HG03095 (cell line): ENCODE results near the gene BMPER.

Experiments
- ATAC-seq: cut with Tn5 transposase; IDR thresholded peaks from one replicate; pipeline ENCODE4 v1.9.1; 2021; ENCODE audit warnings: moderate library complexity; ENCODE audit not compliant: unreplicated experiment

BMPER gene

DNA sequence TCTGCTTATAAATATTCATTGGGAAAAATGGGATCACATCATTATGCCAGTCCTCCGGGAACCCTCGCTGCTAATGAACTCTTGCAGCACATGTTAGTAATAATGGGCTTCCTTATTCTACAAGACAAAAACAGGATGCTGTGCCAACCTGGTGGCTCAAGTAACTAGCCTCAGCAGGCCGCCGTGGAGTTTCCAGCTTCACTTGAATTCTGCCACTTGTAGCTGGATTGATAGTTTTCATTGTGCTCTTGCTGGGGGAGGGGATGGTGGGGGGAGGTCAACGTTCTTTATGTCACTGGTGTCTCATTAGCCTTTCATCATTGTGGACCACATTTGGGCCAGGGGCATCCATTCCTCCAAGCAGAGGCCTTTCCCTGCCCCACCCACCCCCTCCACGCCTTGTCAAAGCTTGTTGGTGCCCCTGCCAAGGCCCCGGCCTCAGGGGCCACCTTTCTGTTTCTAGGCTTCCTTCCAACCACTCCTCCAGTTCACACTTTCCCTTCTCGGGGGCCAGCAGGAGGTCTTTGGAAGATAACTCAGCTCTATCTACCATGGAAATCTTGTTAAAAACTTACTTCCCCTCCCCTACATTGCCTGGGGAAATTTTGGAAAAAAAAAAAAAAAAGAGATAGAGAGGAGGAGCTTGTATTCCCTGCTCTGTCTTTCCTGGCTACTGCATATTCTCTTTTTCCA is 153.9 kb downstream of the BMPER start:
- ATAC-seq, result no peak

- no peak for ATAC-seq
Measured at GRCh38 chr7:34060196-34060947, 155.0 kb downstream of the BMPER start.

DNA sequence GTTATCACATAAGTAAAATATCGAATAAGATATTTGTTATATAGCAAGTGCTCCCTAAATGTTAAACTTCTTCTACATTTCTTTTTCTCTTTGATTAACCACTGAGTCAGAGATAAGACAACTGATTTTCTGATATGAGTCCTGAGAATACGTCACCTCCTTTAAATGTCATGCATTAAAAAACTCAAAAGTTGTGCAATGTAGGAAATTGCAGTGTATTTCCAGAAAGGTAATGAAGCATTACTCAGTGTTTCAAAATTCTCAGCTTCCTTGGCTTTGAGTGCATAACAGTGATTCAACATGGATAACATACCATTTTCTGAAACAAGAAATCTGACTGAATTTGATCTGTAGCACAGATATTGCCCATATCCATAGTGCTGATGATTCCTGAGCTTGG is 155.8 kb downstream of the BMPER start:
- no peak for ATAC-seq

GRCh38 chr7:34062341-34062740 is 157.0 kb downstream of the BMPER start:
- ATAC-seq, result no peak

- no peak for ATAC-seq
Measured at GRCh38 chr7:34062826-34063225, 157.5 kb downstream of the BMPER start.

DNA sequence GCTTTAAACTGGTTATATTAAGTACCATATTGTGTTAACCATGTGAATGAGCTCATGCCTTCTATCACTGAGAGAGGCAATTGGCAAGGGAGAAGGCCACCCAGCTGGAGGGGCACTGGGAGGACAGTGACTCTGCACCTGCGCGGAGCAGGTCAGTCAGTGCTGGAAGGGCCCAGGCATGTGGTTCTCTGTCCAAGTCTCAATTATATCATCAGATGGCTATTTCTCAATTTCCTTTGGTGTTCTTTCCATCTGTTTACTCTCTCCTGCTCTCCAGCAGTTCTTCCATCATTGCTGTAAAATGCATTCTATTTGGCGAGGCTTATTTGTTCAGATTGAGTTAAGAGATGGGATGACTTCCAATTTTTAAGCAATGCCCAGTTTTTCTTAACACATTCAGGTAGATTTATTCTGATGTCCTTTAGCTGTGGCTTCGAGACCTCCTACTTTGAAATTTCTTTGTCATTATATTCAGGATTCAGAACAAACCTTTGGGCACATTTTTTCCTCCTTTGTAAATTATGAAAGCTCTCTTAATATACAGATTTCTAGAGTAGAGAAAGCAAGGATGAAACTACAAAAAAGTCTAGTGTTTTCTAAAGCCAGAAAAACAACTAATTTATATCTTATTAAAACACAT is 159.3 kb downstream of the BMPER start:
- no peak for ATAC-seq

DNA sequence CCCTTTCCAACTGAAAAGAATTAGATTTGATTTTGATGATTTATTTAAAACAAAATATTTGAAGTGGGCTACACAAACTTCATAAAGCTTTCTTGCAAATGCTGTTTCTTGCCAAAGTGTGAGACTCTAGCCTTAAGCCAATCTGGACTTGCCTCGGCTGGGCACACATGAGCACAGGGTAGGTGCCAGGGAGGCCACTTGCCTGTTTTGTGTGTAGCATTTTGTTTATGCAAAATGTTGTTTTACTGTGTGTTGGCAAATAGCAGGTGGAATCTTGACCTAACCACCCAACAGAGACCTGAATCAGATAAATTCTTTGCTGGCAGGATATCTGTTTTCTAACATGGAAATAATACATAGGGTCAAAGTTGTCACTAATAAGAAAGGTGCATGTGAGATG is 161.1 kb downstream of the BMPER start:
- ATAC-seq, result no peak

DNA sequence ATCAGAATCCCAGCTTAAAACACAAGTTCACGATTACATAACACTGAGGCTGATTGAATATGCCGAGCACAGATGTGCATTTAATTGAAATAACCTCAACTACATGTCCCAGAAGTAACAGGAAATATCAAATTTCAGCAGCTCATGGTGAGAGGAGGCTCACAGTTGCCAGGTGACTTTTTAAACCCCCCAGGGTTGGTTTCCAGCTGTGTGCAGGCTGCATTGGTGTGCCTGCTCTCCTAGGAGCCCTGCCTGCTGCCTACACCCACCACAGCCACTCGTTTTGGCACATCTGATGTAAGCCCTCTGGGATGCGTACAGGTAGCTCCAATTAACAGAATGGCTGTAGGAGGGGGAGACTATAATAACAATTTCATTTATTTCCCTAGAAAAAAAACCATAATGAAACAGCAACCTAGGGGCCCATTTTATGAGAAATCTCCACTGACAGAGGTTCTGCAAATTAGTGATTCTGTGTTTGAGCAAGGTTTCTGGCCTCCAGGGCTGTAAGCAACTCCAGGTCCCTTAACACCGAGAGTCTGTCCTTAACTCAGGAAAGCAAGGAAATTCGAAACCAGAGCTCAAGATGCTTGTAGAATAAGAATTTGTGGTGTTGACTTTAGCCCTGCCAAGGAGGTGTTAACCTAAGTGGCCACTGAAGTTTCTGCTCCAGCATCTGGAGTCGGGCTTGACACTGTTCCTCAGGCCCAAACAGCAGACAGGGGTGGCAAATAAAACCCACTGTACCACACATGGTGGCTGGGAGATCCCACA is 161.9 kb downstream of the BMPER start:
- ATAC-seq, result no peak

DNA sequence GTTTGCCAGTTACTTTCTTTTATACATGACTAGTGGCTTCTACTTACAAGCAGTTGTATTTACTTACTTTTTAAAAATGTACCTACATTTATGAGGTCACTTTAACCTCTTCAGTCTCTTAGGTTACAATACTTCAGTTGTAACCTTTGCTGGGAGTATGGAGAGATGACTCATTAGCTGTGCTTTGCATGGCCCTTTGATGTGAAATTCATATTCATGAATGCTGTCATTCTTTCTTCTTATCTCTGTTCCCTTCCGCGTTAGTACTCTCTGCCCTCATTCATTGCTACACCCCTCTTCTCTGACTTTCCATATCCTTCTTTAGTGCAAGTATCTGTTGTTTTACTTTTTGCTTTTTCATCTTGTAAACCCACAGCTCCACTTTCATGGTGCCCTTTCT is 164.3 kb downstream of the BMPER start:
- no peak for ATAC-seq

GRCh38 chr7:34070511-34071323 is 165.4 kb downstream of the BMPER start:
- ATAC-seq, result no peak

DNA sequence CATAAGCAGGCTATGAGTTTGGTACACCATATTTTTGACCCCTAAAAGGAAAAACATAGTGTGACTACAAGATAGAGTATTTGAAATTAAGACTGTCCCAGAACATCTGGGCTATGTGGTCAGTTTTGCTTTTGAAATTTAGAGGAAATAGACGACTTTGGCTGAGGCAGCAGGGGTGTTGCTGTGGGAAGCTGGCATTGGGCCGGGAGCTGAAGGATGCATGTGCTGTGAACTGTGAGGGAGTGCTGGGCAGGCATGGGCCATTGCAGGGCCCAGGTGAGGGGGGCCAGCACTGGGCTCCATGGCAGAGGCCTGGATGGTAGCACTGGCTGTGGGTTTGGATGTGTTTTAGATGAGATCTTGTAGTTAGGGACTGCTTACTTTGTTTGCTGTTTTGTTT is 168.3 kb downstream of the BMPER start:
- ATAC-seq, result no peak

DNA sequence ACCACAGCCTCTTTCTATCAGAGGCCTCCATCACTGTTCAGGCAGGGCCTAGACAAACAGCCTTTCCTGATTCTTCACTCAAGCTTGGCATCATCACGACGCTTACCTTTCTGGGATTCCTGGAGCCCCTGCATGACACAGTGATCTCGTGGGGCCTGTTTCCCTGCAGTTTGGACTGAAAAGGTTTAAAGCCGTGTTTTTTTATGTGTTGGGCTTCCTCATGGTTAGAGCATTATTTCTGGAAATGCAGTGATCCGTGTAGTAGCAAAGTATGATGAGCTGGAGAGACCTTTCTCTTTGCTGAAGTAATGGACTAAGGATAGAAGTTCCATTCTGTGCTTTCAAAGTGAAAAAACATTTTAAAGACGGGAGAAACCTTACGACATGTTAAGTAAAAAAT is 169.1 kb downstream of the BMPER start:
- ATAC-seq, result no peak

- no peak for ATAC-seq
Measured at GRCh38 chr7:34075523-34076370, 170.4 kb downstream of the BMPER start.

GRCh38 chr7:34077168-34077567 is 171.8 kb downstream of the BMPER start:
- ATAC-seq, result no peak

DNA sequence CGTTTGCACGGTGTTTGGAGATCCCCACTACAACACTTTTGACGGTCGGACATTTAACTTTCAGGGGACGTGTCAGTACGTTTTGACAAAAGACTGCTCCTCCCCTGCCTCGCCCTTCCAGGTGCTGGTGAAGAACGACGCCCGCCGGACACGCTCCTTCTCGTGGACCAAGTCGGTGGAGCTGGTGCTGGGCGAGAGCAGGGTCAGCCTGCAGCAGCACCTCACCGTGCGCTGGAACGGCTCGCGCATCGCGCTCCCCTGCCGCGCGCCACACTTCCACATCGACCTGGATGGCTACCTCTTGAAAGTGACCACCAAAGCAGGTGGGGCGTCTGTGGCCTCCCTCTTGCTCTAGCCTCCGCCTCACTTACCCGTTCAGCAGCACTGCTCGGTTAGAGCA is 173.5 kb downstream of the BMPER start:
- no peak for ATAC-seq

- ATAC-seq, result no peak
Measured at GRCh38 chr7:34080513-34080912, 175.2 kb downstream of the BMPER start.

DNA sequence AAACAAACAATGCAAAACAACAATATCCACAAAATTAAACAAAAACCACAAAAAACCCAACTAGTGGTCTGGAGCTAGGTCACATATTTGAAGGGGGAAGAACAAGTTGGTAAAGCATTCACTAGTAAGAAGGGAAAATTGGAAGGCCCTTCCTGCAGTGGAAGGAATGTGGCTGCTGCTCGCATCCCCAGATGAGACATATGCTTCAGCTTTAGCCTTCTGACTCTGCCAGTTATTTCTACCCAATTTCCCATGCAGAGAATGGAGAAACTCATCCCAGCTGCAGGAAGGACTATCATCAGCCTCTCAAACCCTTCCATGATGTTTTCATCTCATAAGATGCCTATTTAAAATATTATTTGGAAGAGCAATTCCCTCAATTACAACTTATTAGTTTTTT is 176.6 kb downstream of the BMPER start:
- ATAC-seq, result no peak

GRCh38 chr7:34083440-34083839 is 178.1 kb downstream of the BMPER start:
- no peak for ATAC-seq

- no peak for ATAC-seq
Measured at GRCh38 chr7:34084651-34085050, 179.3 kb downstream of the BMPER start.

DNA sequence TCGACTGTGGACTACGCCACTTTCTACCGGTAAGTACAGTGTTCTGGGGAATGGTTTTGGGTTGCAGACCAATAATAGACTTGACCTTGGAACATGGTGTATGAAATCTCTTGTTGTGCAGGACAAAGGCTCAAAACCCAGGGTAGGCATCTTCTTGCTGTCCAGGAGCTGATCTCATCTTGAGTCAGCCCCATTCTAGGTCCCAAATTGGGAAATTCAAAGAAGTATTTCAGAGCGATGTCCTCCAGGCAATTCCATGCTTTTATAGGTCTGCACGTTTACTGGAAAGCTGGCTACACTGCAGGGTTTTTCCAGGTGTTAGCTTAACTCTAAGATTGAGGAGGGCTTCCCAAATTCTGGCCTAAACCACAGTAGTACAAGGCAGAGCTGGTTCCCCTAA is 180.7 kb downstream of the BMPER start:
- no peak for ATAC-seq
